ENCODE results near the gene TMEM131.

Gene TMEM131

GRCh38 chr2:97796465-97797126 is 199.2 kb downstream of the TMEM131 start:
- no peak for DNase-seq

- no peak for DNase-seq
Measured at GRCh38 chr2:97792416-97792815, 203.3 kb downstream of the TMEM131 start.

GRCh38 chr2:97788986-97789644 is 206.6 kb downstream of the TMEM131 start:
- no peak for DNase-seq

GRCh38 chr2:97785818-97786217 is 209.9 kb downstream of the TMEM131 start:
- DNase-seq: no peak

GRCh38 chr2:97784953-97785352 is 210.8 kb downstream of the TMEM131 start:
- DNase-seq: no peak

- DNase-seq: no peak
Measured at GRCh38 chr2:97781981-97782380, 213.8 kb downstream of the TMEM131 start.

GRCh38 chr2:97779141-97779540 is 216.6 kb downstream of the TMEM131 start:
- no peak for DNase-seq

GRCh38 chr2:97775074-97775473 is 220.7 kb downstream of the TMEM131 start:
- DNase-seq: no peak

- DNase-seq: peak in 1 of 2 donors; percentile 6
Measured at GRCh38 chr2:97774425-97774824, 221.3 kb downstream of the TMEM131 start.

- DNase-seq: no peak
Measured at GRCh38 chr2:97770445-97770844, 225.3 kb downstream of the TMEM131 start.

GRCh38 chr2:97769711-97770110 is 226.0 kb downstream of the TMEM131 start:
- DNase-seq: no peak

- no peak for DNase-seq
Measured at GRCh38 chr2:97769308-97769707, 226.4 kb downstream of the TMEM131 start.

- no peak for DNase-seq
Measured at GRCh38 chr2:97766567-97766966, 229.2 kb downstream of the TMEM131 start.

GRCh38 chr2:97765933-97766332 is 229.8 kb downstream of the TMEM131 start:
- DNase-seq: no peak

GRCh38 chr2:97764559-97765263 is 231.0 kb downstream of the TMEM131 start:
- DNase-seq: no peak

- peak in 1 of 2 donors; percentile 16 for DNase-seq
Measured at GRCh38 chr2:97763176-97763845, 232.4 kb downstream of the TMEM131 start.

GRCh38 chr2:97761192-97761591 is 234.6 kb downstream of the TMEM131 start:
- DNase-seq: no peak

GRCh38 chr2:97760480-97761049 is 235.2 kb downstream of the TMEM131 start:
- DNase-seq: no peak

- no peak for DNase-seq
Measured at GRCh38 chr2:97759727-97760407, 235.9 kb downstream of the TMEM131 start.

- DNase-seq: no peak
Measured at GRCh38 chr2:97758131-97758705, 237.5 kb downstream of the TMEM131 start.

- DNase-seq: no peak
Measured at GRCh38 chr2:97757062-97757461, 238.7 kb downstream of the TMEM131 start.

GRCh38 chr2:97755491-97755890 is 240.3 kb downstream of the TMEM131 start:
- DNase-seq: no peak

Data from inflammatory macrophage (primary cell).